Muscle of leg (tissue), 11 donors: Measurements from ENCODE around the gene LRRC73. TPM values are rescaled to one million over a fixed set of nuclear protein-coding genes. Genes with fewer than 3 reads are reported as not detected.
"Not testable (repeated sequence)": the region's sequence is repeated elsewhere in the genome, so short reads cannot be mapped to it uniquely, and the experiment has no call there.

Experiments
- DNase-seq: peaks from one replicate; pipeline ENCODE4 v3.0.0; 2013
- H3K27ac ChIP-seq: one replicate; pipeline ENCODE4 v1.5.1; 2013; ENCODE audit warnings: mild to moderate bottlenecking, low read length, control low read depth
- H3K27me3 ChIP-seq: one replicate; pipeline ENCODE4 v1.6.1; 2013; ENCODE audit warnings: low read length; ENCODE audit not compliant: control insufficient read depth, insufficient read depth
- H3K36me3 ChIP-seq: one replicate; pipeline ENCODE4 v1.6.1; 2013; ENCODE audit warnings: low read length; ENCODE audit not compliant: control insufficient read depth, insufficient read depth
- H3K4me1 ChIP-seq: one replicate; pipeline ENCODE4 v1.6.1; 2013; ENCODE audit warnings: low read length; ENCODE audit not compliant: control insufficient read depth, insufficient read depth
- H3K4me3 ChIP-seq: one replicate; pipeline ENCODE4 v1.5.1; 2013; ENCODE audit warnings: low read length, control low read depth
- H3K9me3 ChIP-seq: replicated peaks from 2 replicates; pipeline ENCODE4 v1.6.1; 2013; ENCODE audit warnings: low read depth, low read length; ENCODE audit not compliant: control insufficient read depth
- WGBS: methylation state at CpG from one replicate; pipeline ENCODE4 v1.1.5; 2013; ENCODE audit warnings: missing lambda C conversion rate; ENCODE audit not compliant: insufficient coverage; 5-methylcytosine and 5-hydroxymethylcytosine counted together
- polyA plus RNA-seq, 8 donors: library from polyadenylated mRNA; unstranded; fragments of 120-200 nt; gene quantifications; one replicate each; pipeline versions ENCODE4 v1.2.1 to v1.2.3, GENCODE V29; 2013; ENCODE audit warnings: inconsistent platforms in 1 of 8, low replicate concordance in 1 of 8; ENCODE audit not compliant: insufficient read length in 8 of 8, insufficient read depth in 1 of 8
- total RNA-seq: library from RNA; stranded (reverse); fragments of 120-200 nt; gene quantifications from one replicate; pipeline ENCODE4 v1.2.4, GENCODE V29; 2013

The LRRC73 gene
- total and polyA plus RNA-seq, 9 donors, result 0.11 to 0.27 (median 0.16) TPM

- peaks cover 6% of the 10 kb centered on the region for H3K27me3 ChIP-seq
- no peaks in the 10 kb centered on the region for H3K36me3 ChIP-seq
- no peak overlapping the region for H3K4me3 ChIP-seq
- no peaks in the 10 kb centered on the region for H3K9me3 ChIP-seq
- H3K27ac ChIP-seq, result no peak overlapping the region
- no peak for DNase-seq
- 77% methylated on average over 4 of the region's 4 CpGs for WGBS
- H3K4me1 ChIP-seq, result no peaks in the 10 kb centered on the region
Observed at GRCh38 chr6:43467752-43468151, 42.4 kb downstream of the LRRC73 start.

GRCh38 chr6:43467265-43467664, 42.9 kb downstream of the LRRC73 start:
- H3K4me3 ChIP-seq, H3K4me1 ChIP-seq, H3K27ac ChIP-seq, DNase-seq, H3K36me3 ChIP-seq, H3K27me3 ChIP-seq, H3K9me3 ChIP-seq: not testable (repeated sequence)
- 83% methylated on average over 3 of the region's 5 CpGs for WGBS

- H3K27ac ChIP-seq, result no peak overlapping the region
- WGBS, result no CpG with 5 or more reads among the region's 2 CpGs
- no peaks in the 10 kb centered on the region for H3K4me1 ChIP-seq
- H3K9me3 ChIP-seq, result no peaks in the 10 kb centered on the region
- peaks cover 10% of the 10 kb centered on the region for H3K27me3 ChIP-seq
- no peak for DNase-seq
- H3K4me3 ChIP-seq, result no peak overlapping the region
- no peaks in the 10 kb centered on the region for H3K36me3 ChIP-seq
Observed at GRCh38 chr6:43465948-43466347, 44.2 kb downstream of the LRRC73 start.

GRCh38 chr6:43464337-43464736, 45.8 kb downstream of the LRRC73 start:
- DNase-seq, result no peak
- no peaks in the 10 kb centered on the region for H3K9me3 ChIP-seq
- no peaks in the 10 kb centered on the region for H3K36me3 ChIP-seq
- WGBS, result 88% methylated on average over 6 of the region's 8 CpGs
- H3K27ac ChIP-seq, result no peak overlapping the region
- peaks cover 13% of the 10 kb centered on the region for H3K27me3 ChIP-seq
- no peaks in the 10 kb centered on the region for H3K4me1 ChIP-seq
- no peak overlapping the region for H3K4me3 ChIP-seq

- Histone ChIP-seq H3K4me3 (no peak overlapping the region), H3K27ac (no peak overlapping the region), H3K36me3 (no peaks in the 10 kb centered on the region), H3K4me1 (no peaks in the 10 kb centered on the region), H3K9me3 (no peaks in the 10 kb centered on the region), H3K27me3 (peaks cover 25% of the 10 kb centered on the region)
- no peak for DNase-seq
- 77% methylated on average over 5 of the region's 5 CpGs for WGBS
Observed at GRCh38 chr6:43461936-43462335, 48.2 kb downstream of the LRRC73 start.

- WGBS, result 73% methylated on average over 2 of the region's 4 CpGs
- H3K27ac ChIP-seq, result no peak overlapping the region
- peaks cover 7% of the 10 kb centered on the region for H3K4me1 ChIP-seq
- H3K27me3 ChIP-seq, result peaks cover 37% of the 10 kb centered on the region
- no peaks in the 10 kb centered on the region for H3K9me3 ChIP-seq
- H3K36me3 ChIP-seq, result no peaks in the 10 kb centered on the region
- DNase-seq, result no peak
- H3K4me3 ChIP-seq, result no peak overlapping the region
Observed at GRCh38 chr6:43460032-43460431, 50.1 kb downstream of the LRRC73 start.

- Histone ChIP-seq H3K36me3 (no peaks in the 10 kb centered on the region), H3K4me1 (peaks cover 12% of the 10 kb centered on the region), H3K9me3 (no peaks in the 10 kb centered on the region), H3K27me3 (peaks cover 42% of the 10 kb centered on the region), H3K27ac (no peak overlapping the region), H3K4me3 (no peak overlapping the region)
- WGBS, result no CpG with 5 or more reads among the region's 1 CpG
- no peak for DNase-seq
Observed at GRCh38 chr6:43459535-43459934, 50.6 kb downstream of the LRRC73 start.

- Histone ChIP-seq H3K4me1 (peaks cover 15% of the 10 kb centered on the region), H3K27me3 (peaks cover 46% of the 10 kb centered on the region)
- 94% methylated on average over 15 of the region's 15 CpGs for WGBS
- not testable (repeated sequence) for H3K4me3 ChIP-seq, DNase-seq, H3K36me3 ChIP-seq, H3K27ac ChIP-seq, H3K9me3 ChIP-seq
Observed at GRCh38 chr6:43458154-43458553, 52.0 kb downstream of the LRRC73 start.

- no peak for DNase-seq
- Histone ChIP-seq H3K4me1 (peaks cover 15% of the 10 kb centered on the region), H3K36me3 (peaks cover 4% of the 10 kb centered on the region), H3K4me3 (no peak overlapping the region), H3K27me3 (peaks cover 46% of the 10 kb centered on the region), H3K9me3 (no peaks in the 10 kb centered on the region), H3K27ac (no peak overlapping the region)
- no CpG with 5 or more reads among the region's 9 CpGs for WGBS
Observed at GRCh38 chr6:43457643-43458042, 52.5 kb downstream of the LRRC73 start.
